ENCODE measurements around the gene LRRC36.
"Not testable (repeated sequence)": the region's sequence is repeated elsewhere in the genome, so short reads cannot be mapped to it uniquely, and the experiment has no call there.

Gene LRRC36

GRCh38 chr16:67364600-67365235 lies 38.1 kb downstream of the LRRC36 start:
- TF ChIP-seq SPI1 (IDR thresholded peaks at IDR 0.05; ENCODE audit: borderline replicate concordance, low read depth), result peak; percentile 80
- TF ChIP-seq GABPA (IDR thresholded peaks at IDR 0.05; ENCODE audit: low read depth), result no peak
- no peak for TF ChIP-seq CTCF (IDR thresholded peaks at IDR 0.05; ENCODE audit: insufficient read depth, low read length)
- TF ChIP-seq POLR2AphosphoS5 (IDR thresholded peaks at IDR 0.05; ENCODE audit: low read depth), result no peak
- no peak for TF ChIP-seq REST (IDR thresholded peaks at IDR 0.05; ENCODE audit: insufficient replicate concordance, low read depth)
- DNase-seq (ENCODE audit: low read depth in 1 of 2, low spot score in 1 of 2), result no peak
- peak overlapping the region; percentile 57 for H3K27ac ChIP-seq (replicated peaks)
- H3K27me3 ChIP-seq (ENCODE audit: insufficient read depth, poor library complexity, severe bottlenecking), result no peaks in the 10 kb centered on the region
- no peak overlapping the region for H3K4me3 ChIP-seq (replicated peaks; ENCODE audit: insufficient read depth, low read length)

- Histone ChIP-seq H3K27ac (replicated peaks) (no peak overlapping the region), H3K4me3 (replicated peaks; ENCODE audit: insufficient read depth, low read length) (no peak overlapping the region), H3K27me3 (ENCODE audit: insufficient read depth, poor library complexity, severe bottlenecking) (no peaks in the 10 kb centered on the region)
- no peak for DNase-seq (ENCODE audit: low read depth in 1 of 2, low spot score in 1 of 2)
- no peak for TF ChIP-seq REST (IDR thresholded peaks at IDR 0.05; ENCODE audit: insufficient replicate concordance, low read depth)
- no peak for TF ChIP-seq POLR2AphosphoS5 (IDR thresholded peaks at IDR 0.05; ENCODE audit: low read depth)
- no peak for TF ChIP-seq GABPA (IDR thresholded peaks at IDR 0.05; ENCODE audit: low read depth)
- TF ChIP-seq CTCF (IDR thresholded peaks at IDR 0.05; ENCODE audit: insufficient read depth, low read length), result no peak
- no peak for TF ChIP-seq SPI1 (IDR thresholded peaks at IDR 0.05; ENCODE audit: borderline replicate concordance, low read depth)
Measured at GRCh38 chr16:67370661-67371060, 44.0 kb downstream of the LRRC36 start.

- Histone ChIP-seq H3K27ac (replicated peaks) (no peak overlapping the region), H3K27me3 (ENCODE audit: insufficient read depth, poor library complexity, severe bottlenecking) (no peaks in the 10 kb centered on the region), H3K4me3 (replicated peaks; ENCODE audit: insufficient read depth, low read length) (no peak overlapping the region)
- DNase-seq (ENCODE audit: low read depth in 1 of 2, low spot score in 1 of 2), result peak in 1 of 2 experiments; percentile 17
- TF ChIP-seq POLR2AphosphoS5 (IDR thresholded peaks at IDR 0.05; ENCODE audit: low read depth) (no peak), CTCF (IDR thresholded peaks at IDR 0.05; ENCODE audit: insufficient read depth, low read length) (peak; percentile 5)
Measured at GRCh38 chr16:67372664-67373063, 46.0 kb downstream of the LRRC36 start.

- DNase-seq (ENCODE audit: low read depth in 1 of 2, low spot score in 1 of 2), result not testable (repeated sequence)
Measured at GRCh38 chr16:67376012-67376411, 49.4 kb downstream of the LRRC36 start.

More at GRCh38 chr16:67376012-67376411, 49.4 kb downstream of the LRRC36 start:
- not testable (repeated sequence) for H3K4me3 ChIP-seq (replicated peaks; ENCODE audit: insufficient read depth, low read length); H3K27me3 ChIP-seq (ENCODE audit: insufficient read depth, poor library complexity, severe bottlenecking); H3K27ac ChIP-seq (replicated peaks)
